SK-MEL-5 (cell line): Measurements from ENCODE around the gene FZR1. TPM values are rescaled to one million over a fixed set of nuclear protein-coding genes. Genes with fewer than 3 reads are reported as not detected.

Experiments
- DNase-seq: peaks from one replicate; pipeline ENCODE4 v3.0.0-alpha.2; 2016; ENCODE audit warnings: low read depth, low spot score
- in situ Hi-C: cut with HindIII; loops from 2 replicates; pipeline ENCODE4 v1.10.0; 2016; ENCODE audit warnings: low sequenced_read_pairs, high pct_unique_total_duplicates, low pct_unique_long_range_greater_than_20kb
- small RNA-seq, 2 experiments: library from RNA; depleted of rRNA; stranded (forward); fragments of <200 nt; gene quantifications; one replicate each; pipeline ENCODE3, GENCODE V24; 2014
- total RNA-seq: library from RNA; depleted of rRNA; stranded (reverse); fragments of >200 nt; shearing (Covaris generic); gene quantifications from 2 replicates; pipeline ENCODE4 v1.2.3, GENCODE V29; 2014; rRNA removed

FZR1 gene
- total RNA-seq, 1 experiment from 2014 or later, result 22.6 TPM

DNA sequence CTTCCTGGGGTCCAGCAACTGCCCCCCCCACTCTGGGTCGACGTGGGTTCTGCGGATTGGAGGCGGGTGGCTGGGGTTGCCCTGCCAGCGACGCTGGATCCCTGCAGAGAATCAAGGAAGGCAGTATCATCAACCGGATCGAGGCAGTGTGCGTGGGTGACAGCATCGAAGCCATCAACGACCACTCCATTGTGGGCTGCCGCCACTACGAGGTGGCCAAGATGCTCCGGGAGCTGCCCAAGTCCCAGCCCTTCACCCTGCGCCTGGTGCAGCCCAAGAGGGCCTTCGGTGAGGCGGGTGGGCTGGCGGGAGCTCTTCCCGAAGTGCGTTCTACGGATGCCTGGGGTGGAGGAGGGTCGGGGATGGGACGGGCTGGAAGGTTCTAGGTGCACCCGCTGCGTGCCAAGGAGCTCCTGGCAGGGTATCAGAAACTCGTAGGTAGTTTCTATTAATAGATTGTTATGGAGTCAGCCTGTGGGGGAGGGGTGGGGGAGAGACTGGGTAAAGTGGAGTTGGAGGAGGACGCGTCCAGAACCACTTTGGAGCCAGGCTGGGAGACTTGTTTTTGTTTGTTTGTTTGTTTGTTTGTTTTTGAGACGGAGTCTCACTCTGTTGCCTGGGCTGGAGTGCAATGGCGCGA is 80.7 kb downstream of the FZR1 start:
- DNase-seq, result no peak
- in situ Hi-C loops, result no loop called here

Small RNA genes lying within 50 kb of the gene (small RNA-seq; reads per million reads assigned to genes)
- gene AC005786.1, result 0 reads per million in 2 experiments
- 0 reads per million in 2 experiments for gene RF00212

Other genes with a start within 250 kb of the FZR1 start
- 4.8 and 5.8 TPM in 2 replicates for gene NFIC, start 139.7 kb upstream of the FZR1 start, total RNA-seq
- gene SMIM24, start 25.8 kb upstream of the FZR1 start, total RNA-seq, result not detected in 2 replicates
- not detected in 2 replicates for gene SMIM44, start 22.9 kb upstream of the FZR1 start, total RNA-seq
- 13.1 and 13.4 TPM in 2 replicates for gene DOHH, start 5.6 kb upstream of the FZR1 start, total RNA-seq
- not detected in 2 replicates for gene TEKTIP1, start 32.9 kb downstream of the FZR1 start, total RNA-seq
- 2,457 and 2,669 TPM in 2 replicates for gene MFSD12, start 51.3 kb downstream of the FZR1 start, total RNA-seq
- gene HMG20B, start 66.6 kb downstream of the FZR1 start, total RNA-seq, result 550 and 588 TPM in 2 replicates
- 0.29 and 0.45 TPM in 2 replicates for gene GIPC3, start 79.2 kb downstream of the FZR1 start, total RNA-seq
- 0.16 and 0.27 TPM in 2 replicates for gene TBXA2R, start 100.6 kb downstream of the FZR1 start, total RNA-seq
- 15.2 and 16.6 TPM in 2 replicates for gene CACTIN, start 120.5 kb downstream of the FZR1 start, total RNA-seq
- gene PIP5K1C, start 194.2 kb downstream of the FZR1 start, total RNA-seq, result 4.9 and 6.7 TPM in 2 replicates
- gene TJP3, start 202.1 kb downstream of the FZR1 start, total RNA-seq, result 0.13 and 0.21 TPM in 2 replicates